ENCODE measurements around the gene TUBGCP6. TPM values are rescaled to one million over a fixed set of nuclear protein-coding genes. Genes with fewer than 3 reads are reported as not detected.

TUBGCP6 gene
- total and polyA plus RNA-seq, 10 of the 15 experiments (the other 5 are each of a cell fraction or from before 2014, with no cell fraction given): 0.74 to 41.4 (median 19.4) TPM

DNA sequence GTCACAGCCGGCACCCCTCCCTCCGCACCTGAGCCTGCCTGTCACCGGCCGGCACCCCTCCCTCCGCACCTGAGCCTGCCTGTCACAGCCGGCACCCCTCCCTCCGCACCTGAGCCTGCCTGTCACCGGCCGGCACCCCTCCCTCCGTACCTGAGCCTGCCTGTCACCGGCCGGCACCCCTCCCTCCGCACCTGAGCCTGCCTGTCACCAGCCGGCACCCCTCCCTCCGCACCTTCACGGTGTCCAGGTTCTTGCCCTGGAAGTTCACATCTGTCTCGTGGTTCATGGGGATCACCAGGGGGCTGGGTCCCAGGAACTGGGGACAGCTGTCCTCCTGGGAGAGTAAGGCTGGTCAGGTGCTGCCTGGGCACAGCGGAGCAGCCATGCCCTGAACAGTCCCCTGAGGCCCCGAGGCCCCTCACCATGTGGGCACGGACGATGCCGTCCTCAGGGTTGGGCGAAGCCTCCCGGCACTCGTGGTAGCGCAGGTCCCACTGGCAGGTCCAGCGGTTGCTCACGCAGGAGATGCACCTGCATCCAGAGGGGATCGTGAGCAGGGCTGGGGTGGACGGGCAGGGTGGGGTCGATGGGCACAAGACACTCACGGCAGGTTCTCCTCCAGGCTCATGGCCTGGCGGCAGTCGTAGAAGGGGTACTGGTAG, 40.9 kb upstream of the TUBGCP6 start (continued):
- TF ChIP-seq ZNF217 (IDR thresholded peaks at IDR 0.05) (no peak), RB1 (IDR thresholded peaks at IDR 0.05; ENCODE audit: borderline replicate concordance) (no peak), NFYA (IDR thresholded peaks at IDR 0.05; ENCODE audit: borderline replicate concordance, low read depth, low read length) (no peak), SPI1 (IDR thresholded peaks at IDR 0.05; ENCODE audit: borderline replicate concordance, insufficient read depth, low read depth, low read length) (no peak), ZNF384 (IDR thresholded peaks at IDR 0.05; ENCODE audit: borderline replicate concordance, low read depth, low read length) (no peak), HCFC1 (IDR thresholded peaks at IDR 0.05; ENCODE audit: low read length) (no peak), MYC (IDR thresholded peaks at IDR 0.05; ENCODE audit: insufficient read depth, insufficient read length, insufficient replicate concordance, low read length, severe bottlenecking) (no peak), SIN3A (IDR thresholded peaks at IDR 0.05; ENCODE audit: low read depth, low read length) (no peak), RBBP5 (conservative IDR thresholded peaks at IDR 0.05) (no peak)
- TF ChIP-seq, protein P1, sequence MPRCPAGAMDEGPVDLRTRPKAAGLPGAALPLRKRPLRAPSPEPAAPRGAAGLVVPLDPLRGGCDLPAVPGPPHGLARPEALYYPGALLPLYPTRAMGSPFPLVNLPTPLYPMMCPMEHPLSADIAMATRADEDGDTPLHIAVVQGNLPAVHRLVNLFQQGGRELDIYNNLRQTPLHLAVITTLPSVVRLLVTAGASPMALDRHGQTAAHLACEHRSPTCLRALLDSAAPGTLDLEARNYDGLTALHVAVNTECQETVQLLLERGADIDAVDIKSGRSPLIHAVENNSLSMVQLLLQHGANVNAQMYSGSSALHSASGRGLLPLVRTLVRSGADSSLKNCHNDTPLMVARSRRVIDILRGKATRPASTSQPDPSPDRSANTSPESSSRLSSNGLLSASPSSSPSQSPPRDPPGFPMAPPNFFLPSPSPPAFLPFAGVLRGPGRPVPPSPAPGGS (IDR thresholded peaks at IDR 0.05; ENCODE audit: borderline replicate concordance, insufficient read depth, low read depth, low read length, poor library complexity, severe bottlenecking): no peak
- TF ChIP-seq, protein P2, sequence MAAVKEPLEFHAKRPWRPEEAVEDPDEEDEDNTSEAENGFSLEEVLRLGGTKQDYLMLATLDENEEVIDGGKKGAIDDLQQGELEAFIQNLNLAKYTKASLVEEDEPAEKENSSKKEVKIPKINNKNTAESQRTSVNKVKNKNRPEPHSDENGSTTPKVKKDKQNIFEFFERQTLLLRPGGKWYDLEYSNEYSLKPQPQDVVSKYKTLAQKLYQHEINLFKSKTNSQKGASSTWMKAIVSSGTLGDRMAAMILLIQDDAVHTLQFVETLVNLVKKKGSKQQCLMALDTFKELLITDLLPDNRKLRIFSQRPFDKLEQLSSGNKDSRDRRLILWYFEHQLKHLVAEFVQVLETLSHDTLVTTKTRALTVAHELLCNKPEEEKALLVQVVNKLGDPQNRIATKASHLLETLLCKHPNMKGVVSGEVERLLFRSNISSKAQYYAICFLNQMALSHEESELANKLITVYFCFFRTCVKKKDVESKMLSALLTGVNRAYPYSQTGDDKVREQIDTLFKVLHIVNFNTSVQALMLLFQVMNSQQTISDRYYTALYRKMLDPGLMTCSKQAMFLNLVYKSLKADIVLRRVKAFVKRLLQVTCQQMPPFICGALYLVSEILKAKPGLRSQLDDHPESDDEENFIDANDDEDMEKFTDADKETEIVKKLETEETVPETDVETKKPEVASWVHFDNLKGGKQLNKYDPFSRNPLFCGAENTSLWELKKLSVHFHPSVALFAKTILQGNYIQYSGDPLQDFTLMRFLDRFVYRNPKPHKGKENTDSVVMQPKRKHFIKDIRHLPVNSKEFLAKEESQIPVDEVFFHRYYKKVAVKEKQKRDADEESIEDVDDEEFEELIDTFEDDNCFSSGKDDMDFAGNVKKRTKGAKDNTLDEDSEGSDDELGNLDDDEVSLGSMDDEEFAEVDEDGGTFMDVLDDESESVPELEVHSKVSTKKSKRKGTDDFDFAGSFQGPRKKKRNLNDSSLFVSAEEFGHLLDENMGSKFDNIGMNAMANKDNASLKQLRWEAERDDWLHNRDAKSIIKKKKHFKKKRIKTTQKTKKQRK (IDR thresholded peaks at IDR 0.05; ENCODE audit: low read depth, low read length): no peak
- TF ChIP-seq, protein P3, sequence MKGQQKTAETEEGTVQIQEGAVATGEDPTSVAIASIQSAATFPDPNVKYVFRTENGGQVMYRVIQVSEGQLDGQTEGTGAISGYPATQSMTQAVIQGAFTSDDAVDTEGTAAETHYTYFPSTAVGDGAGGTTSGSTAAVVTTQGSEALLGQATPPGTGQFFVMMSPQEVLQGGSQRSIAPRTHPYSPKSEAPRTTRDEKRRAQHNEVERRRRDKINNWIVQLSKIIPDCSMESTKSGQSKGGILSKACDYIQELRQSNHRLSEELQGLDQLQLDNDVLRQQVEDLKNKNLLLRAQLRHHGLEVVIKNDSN (IDR thresholded peaks at IDR 0.05; ENCODE audit: borderline replicate concordance, extremely low read length, insufficient read depth, low read depth, low read length): no peak
